GM19467 (cell line): ENCODE data around the gene DENR.
"Not testable (repeated sequence)": the region's sequence is repeated elsewhere in the genome, so short reads cannot be mapped to it uniquely, and the experiment has no call there.

Experiments used
- ATAC-seq: cut with Tn5 transposase; IDR thresholded peaks from one replicate; pipeline ENCODE4 v1.9.1; 2021; ENCODE audit warnings: mild to moderate bottlenecking, moderate library complexity; ENCODE audit not compliant: unreplicated experiment

The DENR gene

DNA sequence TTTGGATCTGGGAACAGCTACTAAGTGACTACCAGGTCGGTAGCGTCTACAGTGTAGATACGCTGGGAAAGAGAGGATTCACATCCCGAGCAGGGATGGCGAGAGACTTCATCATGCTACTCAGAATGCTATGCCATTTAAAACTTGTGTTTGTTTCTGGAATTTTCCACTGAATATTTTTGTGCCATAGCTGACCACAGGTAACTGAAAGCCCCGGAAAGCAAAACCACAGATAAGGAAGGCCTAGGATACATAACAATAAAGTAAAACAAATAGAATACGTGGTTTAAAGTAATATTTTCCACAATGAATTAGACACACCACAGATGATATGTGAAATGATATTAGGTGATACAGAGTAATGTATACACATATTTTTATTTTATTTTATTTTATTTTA is 14.1 kb upstream of the DENR start:
- no peak for ATAC-seq

DNA sequence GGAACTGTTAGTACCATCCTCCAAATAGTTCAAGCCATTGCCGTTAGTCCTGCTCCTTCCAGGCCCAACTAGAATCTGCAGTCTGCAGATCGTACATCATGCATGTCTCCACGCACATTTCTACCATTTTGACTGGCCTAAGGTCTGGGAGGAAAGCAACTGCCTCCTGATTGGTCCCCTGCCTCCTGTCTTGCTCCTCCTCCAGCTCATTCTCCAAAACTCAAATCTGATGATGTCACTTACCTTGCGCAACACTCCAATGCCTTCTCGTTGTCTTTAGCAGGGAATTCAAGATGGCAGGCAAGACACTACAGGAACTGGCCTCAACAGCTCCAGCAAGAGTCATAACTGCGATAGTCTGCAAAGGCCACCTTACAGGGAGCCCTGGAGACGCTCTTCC is 12.3 kb upstream of the DENR start:
- no peak for ATAC-seq

DNA sequence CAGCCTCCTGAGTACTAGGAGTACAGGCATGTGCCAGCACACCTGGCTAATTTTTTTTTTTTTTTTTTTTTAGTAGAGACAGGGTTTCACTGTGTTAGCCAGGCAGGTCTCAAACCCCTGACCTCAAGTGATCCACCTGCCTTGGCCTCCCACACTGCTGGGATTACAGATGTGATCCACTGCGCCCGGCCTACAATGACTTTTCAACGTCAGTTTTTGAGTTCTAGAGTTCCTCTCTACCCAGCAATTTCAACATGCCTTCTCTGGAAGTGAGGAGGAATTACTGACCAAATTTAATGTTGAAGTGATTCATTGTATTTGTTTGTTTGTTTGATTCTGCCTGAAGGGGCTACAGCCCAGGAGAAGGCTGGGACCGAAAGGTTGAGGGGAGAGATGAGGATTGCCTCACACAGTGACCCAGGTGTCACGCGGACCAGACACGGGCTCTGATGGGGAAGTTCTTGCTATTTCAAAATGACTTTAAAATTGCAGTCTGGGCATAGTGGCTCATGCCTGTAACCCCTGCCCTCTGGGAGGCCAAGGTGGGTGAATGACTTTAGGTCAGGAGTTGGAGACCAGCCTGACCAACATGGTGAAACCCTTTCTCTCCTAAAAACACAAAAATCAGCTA is 8.6 kb upstream of the DENR start:
- ATAC-seq = no peak

DNA sequence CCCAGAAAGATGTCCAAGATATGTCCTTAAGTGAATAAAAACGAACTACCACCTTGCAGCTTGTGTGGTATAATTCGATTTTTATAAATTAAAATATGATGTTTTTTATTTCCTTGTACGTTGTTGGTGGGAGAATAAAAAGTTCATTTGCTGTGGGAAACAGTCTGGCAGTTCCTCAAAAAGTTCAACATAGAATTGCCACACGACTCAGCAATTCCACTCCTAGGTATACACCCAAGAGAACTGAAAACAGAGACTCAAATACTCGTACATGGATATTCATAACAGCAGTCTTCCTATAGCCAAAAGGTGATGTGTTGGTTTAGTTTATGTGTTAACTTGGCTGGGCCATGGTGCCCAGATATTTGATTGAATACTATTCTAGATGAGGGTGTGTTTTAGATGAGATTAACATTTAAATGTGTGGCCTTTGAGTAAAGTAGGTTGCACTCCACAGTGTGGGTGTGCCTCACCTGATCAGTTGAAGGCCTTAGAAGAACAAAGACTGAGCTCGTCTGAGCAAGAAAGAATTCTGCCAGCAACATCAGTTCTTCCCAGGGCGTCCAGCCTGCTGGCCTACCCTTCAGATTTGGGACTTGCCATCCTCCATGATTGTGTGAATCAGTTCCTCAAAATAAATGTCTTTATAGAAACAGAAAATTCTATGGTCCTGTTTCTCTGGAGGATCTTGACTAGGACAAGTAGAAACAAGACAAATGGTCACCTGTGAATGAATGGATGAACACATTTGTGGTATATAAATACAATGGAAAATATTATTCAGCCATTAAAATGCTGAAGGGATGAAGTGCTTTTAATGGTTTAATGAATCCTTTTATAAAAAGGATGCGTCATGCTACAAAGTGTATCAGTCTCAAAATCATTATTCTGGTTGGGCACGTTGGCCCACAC is 5.1 kb upstream of the DENR start:
- ATAC-seq = no peak

DNA sequence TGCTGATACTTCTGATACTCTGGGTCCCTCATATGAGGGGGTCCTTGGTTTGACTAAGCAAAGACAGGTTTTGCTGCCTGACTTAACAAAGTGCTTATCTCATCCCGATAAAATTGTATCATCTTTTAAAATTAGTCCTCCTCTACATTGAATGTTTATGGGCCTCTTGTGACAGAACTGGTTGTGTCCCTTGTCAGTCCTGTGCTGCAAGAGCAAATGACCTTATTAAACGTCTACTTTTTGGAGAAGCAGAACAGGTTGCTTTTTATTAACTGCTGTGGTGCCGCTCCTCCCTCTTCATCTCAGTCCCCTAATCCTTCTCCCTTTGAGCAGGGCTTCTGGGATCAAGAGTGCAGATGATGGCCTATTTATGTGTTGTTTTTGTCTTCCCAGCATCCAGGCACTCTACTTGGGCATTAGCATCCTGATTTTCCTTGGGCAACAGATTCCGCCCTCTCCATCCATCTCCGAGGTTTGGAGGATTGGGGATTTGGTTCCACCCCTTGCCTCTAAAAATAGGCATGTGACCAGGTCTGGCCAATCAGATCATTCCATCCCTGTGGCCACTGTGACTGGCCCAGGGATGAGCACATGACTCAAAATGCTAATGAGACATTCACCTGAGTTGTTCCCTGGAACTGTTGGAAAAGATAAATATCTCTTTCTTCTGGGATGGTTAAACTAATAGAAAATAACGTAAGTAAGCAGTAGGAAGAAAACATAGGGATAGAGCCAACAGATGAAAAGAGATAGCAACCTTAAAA is 2.9 kb upstream of the DENR start:
- no peak for ATAC-seq

DNA sequence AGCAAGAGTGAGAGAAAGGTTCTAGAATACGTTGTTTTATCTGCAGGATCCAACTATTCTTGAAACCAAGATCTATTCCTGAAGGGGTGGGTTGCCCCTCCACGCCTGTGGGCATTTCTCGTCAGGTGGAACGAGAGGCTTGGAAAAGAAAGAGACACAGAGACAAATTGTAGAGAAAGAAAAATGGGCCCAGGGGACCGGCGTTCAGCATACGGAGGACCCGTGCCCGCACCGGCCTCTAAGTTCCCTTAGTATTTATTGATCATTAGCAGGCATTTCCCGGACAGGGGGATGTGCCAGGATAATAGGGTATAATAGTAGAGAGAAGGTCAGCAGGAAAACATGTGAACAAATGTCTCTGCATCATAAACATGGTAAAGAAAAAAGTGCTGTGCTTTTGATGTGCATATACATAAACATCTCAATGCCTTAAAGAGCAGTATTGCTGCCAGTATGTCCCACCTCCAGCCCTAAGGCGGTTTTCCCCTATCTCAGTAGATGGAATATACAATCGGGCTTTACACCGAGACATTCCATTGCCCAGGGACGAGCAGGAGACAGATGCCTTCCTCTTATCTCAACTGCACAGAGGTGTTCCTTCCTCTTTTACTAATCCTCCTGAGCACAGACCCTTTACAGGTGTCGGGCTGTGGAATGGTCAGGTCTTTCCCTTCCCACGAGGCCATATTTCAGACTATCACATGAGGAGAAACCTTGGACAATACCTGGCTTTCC is 1.7 kb upstream of the DENR start:
- ATAC-seq = not testable (repeated sequence)

DNA sequence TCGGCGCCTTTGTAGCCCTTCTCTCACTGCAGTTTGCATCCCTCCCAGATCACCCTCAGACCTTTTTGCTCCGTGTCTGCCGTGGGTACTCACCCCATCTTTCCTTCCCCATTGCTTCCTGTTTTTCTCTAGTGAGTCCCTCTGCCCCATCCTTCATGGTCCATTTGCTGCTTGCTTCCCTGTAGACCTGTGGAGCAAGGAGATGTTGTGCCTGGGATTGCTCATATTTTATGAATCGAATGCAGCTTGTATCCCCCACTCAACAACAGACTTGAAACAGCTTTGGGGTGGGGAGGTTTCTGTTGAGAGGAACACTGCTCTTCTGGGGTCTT is 661 bp downstream of the DENR start:
- no peak for ATAC-seq

DNA sequence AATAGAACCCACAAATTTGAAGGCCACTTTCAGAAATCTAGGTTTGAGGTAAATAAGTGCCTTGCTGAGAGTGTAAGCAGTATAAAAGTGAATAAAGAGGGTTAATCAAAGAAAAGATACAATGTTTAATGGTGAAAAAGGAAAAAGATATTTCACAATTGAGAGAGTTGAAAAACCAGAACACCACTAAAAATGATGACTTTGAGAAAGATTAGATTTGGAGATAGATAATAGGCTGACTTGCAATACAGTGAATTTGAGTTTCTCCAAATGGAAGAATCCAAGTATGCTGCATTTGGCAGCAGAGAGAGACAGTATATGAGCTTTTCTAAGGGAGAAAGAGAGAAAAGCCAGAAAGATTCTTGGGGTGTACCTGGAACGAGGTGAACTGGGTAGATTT is 2.2 kb downstream of the DENR start:
- ATAC-seq = no peak

DNA sequence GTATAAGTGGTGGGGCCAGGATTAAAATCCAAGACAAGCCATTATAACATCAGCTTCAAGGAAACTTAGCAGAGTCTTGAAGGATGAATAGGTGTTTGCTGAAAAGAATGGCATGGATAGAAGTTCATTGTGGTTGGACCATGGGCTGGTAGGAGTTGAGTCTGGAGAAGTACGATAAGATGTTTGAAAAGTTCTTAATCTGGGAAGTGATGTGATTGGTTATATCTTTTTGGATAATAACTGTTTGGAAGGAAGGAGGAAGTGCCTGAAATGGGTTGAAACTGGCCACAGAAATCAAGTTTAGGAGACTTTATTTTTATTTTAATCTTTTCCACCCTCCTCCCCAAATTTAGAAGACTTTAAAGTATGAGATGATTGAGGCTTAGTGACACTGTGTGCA is 4.9 kb downstream of the DENR start:
- no peak for ATAC-seq

DNA sequence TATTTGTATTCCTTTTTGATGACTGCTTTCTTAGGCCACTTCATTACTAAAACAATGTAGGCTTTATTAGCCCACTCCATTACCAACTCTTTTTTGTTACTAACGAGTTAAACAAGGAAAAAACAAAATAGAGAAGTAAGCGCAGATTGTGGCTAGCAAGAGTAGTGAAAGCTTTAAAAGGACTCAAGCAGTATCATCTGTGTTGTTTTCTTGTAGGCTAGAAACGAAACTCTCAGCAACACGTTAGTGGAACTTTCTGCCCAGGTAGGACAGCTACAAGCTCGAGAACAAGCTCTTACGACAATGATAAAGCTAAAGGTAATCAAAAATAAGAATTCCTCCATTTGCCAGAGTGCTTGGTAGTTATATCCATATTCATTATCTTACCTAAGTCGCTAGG is 32.9 kb downstream of the DENR start:
- ATAC-seq = no peak

DNA sequence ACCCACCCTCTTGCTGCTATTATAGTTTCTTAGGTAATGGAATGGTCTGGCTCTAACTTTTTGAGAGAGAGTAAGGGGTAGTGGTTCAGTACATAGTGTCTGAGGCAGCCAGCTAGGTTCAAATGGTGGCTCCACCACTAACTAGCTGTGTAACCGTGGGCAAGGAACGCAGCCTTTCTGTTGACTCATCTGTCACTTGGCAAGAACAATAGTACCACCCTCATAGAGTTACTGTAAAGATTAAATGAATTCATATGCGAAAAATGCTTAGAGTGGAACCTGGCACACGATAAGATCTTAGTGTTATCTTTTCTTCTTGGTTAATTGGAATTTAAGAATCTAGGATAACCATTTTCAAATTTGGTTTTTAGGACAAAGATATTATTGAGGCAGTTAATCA is 35.8 kb downstream of the DENR start:
- ATAC-seq = no peak

DNA sequence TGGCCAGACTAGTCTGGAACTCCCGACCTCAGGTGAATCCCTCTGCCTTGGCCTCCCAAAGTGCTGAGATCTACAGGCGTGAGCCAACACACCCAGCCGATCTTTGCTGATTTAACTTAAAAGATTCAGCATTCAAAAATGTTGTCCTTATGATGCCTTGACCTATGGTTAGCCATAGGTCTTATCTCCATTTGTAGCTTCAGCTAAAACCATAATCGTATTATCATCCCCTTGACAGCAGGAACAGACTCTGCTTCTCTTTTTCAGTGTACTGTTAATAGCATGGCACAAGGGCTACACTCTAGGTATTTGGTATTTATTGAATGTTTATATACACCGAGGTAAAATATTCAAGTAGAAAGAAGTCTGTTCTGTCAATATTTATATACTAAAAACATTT is 37.0 kb downstream of the DENR start:
- no peak for ATAC-seq

DNA sequence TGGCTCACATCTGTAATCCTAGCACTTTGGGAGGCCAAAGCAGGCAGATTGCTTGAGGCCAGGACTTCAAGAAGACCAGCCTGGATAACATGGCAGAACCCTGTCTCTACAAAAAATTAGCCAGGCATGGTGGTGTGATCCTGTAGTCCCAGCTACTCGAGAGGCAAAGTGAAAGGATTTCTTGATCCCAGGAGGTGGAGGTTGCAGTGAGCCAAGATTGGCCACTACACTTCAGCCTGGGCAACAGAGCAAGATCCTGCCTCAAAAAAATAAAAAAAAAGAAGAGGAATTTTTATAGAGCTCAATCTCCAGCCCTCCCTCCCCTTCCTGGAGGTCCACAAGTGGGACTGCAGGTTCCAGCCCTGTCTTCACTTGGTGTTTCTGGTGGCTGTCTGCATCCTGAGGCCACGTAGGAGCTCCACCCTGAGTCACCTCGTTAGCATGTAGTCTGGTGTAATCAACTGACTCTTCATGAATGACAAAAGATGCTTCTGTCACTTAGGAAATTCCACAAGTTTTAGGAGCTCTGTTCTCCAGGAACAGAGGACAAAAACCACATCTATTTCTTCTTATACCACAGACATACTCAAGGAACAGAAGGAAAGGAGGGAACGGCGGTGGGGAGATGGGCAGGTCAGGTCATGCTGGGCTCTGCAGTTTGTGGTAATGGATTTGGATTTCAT is 37.9 kb downstream of the DENR start:
- no peak for ATAC-seq

DNA sequence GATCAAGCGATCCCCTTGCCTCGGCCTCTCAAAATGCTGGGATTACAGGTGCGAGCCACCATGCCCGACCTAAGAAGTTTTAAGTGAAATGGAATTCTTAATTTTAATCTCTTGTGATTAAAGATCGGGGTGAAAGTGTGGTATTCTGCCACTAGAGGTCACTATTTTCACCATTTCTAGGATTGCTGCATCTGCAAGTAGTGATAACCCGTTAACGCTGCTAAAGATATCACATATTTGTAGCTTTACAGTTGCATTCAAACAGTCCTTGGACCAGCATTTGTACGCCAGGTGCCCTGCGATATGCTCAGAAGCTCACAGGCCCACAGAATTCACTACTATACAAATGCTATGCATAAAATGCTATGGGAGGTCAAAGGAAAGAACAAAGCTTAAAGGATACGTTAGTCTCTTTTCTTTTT is 41.1 kb downstream of the DENR start:
- ATAC-seq = no peak

DNA sequence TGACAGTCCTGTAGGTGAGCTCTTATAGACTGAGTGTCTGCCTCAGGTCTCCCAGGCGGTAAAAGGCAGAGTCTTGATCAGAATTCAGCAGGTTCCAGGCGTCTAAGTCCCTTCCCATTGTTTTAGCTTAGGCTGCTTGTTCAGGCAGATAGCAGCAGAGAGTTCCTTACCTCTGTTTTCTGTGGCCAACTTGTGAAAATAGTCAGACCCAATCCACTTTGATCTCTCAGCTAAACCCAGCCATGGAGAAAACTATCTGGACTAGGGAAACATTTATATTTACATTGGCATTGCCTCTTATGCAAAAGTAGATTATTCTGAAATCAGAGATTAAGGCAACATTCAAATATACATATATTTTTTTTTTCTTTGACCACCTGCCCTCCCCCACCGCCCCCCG is 43.2 kb downstream of the DENR start:
- ATAC-seq = no peak

DNA sequence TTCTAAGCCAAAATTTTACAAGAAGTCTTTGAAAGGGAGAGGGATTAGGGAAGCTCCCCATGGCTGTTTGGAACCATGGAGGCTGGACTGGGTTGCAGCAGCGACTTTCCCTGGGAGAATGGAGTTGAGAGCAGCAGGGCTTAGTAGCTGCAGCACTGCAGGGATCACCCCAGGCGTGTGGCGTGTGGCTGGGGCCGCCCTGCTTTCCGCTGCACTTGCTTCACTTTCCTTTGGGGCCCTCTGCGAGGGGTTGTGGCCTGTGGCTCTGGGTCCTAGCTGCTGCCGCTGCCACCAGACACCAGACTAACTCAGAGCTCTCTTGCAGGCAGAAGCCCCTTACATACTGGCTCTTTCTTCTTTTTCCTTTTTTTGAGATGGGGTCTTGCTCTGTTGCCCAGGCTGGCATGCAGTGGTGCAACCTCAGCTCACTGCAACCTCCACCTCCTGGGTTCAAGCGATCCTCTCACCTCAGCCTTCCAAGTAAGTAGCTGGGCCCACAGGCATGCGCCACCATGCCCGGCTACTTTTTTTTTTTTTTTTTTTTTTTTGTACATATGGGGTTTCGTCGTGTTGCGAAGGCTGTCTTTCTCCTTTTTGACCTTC is 47.1 kb downstream of the DENR start:
- ATAC-seq = no peak

DNA sequence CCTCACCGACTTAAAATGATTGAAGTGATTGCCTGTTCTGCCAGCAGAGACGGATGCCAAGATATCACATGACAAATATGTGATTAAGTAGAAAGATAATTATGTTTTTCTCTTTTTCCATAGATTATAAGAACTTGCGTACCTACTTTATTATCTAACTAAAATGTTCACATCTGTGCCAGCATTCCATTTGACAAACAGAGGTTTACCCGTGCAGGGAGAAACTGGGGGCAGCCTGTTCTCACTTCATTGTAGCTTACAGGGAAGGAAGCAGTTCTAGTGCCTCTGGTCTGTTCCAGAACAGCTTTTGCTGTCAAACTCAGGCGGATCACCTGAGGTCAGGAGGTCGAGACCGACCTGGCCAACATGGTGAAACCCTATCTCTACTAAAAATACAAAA is 51.3 kb downstream of the DENR start:
- ATAC-seq = no peak

DNA sequence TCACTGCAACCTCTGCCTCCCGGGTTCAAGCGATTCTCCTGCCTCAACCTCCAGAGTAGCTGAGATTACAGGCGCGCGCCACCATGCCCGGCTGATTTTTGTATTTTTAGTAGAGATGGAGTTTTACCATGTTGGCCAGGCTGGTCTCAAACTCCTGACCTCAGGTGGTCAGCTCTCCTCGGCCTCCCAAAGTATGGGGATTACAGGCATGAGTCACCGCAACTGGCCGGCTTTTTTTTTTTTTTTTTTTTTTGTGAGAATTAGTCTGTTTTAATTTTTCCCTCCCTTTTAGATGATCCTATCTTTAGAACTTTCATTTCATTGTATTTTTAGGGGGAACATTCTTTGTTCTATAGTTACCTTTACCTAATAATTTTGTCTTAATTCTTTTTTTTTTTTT is 52.3 kb downstream of the DENR start:
- not testable (repeated sequence) for ATAC-seq

DNA sequence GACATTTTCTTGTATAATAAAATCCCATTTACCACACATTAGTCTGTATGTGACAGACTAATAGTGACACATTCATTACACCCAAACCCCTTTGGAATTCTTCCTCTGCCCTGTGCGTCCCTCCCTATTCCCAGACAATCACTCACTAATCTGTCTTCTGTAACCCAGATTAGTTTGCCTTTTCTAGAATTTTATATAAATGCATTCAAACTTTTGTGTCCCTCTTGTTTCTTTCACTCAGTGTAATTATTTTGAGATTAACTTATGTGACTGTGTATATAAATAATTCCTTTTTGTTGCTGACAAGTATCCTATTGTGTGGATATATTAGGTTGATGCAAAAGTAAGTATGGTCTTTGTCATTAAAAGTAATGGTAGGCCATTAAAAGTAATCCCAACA is 55.0 kb downstream of the DENR start:
- ATAC-seq = no peak

DNA sequence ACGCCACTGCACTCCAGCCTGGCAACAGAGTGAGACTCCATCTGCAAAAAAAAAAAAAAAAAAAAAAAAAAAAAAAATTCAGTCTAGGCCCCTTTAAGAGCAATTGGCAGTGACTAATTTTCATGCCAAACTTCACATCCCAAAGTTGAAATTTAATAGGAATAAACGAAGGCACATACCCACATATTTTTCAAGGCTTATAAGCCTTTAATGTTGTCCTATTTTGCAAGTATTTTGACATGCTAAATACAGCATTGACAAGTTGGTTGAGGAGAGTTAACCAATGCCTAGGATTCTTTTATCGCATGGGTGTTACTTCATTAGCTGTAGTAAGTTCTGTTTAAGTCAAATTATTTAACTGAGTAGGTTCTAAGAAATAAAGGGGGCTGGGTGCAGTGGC is 59.2 kb downstream of the DENR start:
- ATAC-seq = no peak
